ENCODE data around the gene DOK4.

Gene DOK4

GRCh38 chr16:57476546-57477410, 9.5 kb downstream of the DOK4 start:
- DNase-seq (ENCODE audit: low spot score), result no peak

- no peak for DNase-seq (ENCODE audit: low spot score)
Measured at GRCh38 chr16:57475711-57476339, 10.5 kb downstream of the DOK4 start.

GRCh38 chr16:57474671-57475661, 11.3 kb downstream of the DOK4 start:
- no peak for DNase-seq (ENCODE audit: low spot score)

- DNase-seq (ENCODE audit: low spot score), result no peak
Measured at GRCh38 chr16:57473906-57474305, 12.4 kb downstream of the DOK4 start.

GRCh38 chr16:57473176-57473840, 13.0 kb downstream of the DOK4 start:
- no peak for DNase-seq (ENCODE audit: low spot score)

- DNase-seq (ENCODE audit: low spot score), result no peak
Measured at GRCh38 chr16:57472665-57473060, 13.6 kb downstream of the DOK4 start.

GRCh38 chr16:57471852-57472664, 14.2 kb downstream of the DOK4 start:
- peak; percentile 92 for DNase-seq (ENCODE audit: low spot score)

GRCh38 chr16:57471209-57471608, 15.1 kb downstream of the DOK4 start:
- DNase-seq (ENCODE audit: low spot score), result no peak

- no peak for DNase-seq (ENCODE audit: low spot score)
Measured at GRCh38 chr16:57470711-57471110, 15.6 kb downstream of the DOK4 start.

- DNase-seq (ENCODE audit: low spot score), result no peak
Measured at GRCh38 chr16:57469917-57470470, 16.3 kb downstream of the DOK4 start.

GRCh38 chr16:57469046-57469445, 17.2 kb downstream of the DOK4 start:
- DNase-seq (ENCODE audit: low spot score), result no peak

- no peak for DNase-seq (ENCODE audit: low spot score)
Measured at GRCh38 chr16:57468346-57468745, 17.9 kb downstream of the DOK4 start.

GRCh38 chr16:57464523-57464922, 21.8 kb downstream of the DOK4 start:
- no peak for DNase-seq (ENCODE audit: low spot score)

GRCh38 chr16:57462978-57463362, 23.3 kb downstream of the DOK4 start:
- no peak for DNase-seq (ENCODE audit: low spot score)

GRCh38 chr16:57462209-57462977, 23.9 kb downstream of the DOK4 start, which contains the start of gene POLR2C:
Gene POLR2C, plus strand, starts transcription at chr16:57462679. Its CDS starts 46 bp downstream, at chr16:57462725.
- DNase-seq (ENCODE audit: low spot score), result peak; percentile 62

- DNase-seq (ENCODE audit: low spot score), result no peak
Measured at GRCh38 chr16:57452021-57452420, 34.3 kb downstream of the DOK4 start.

GRCh38 chr16:57447186-57447962, 38.9 kb downstream of the DOK4 start, which contains the start of the genes CIAPIN1 and COQ9:
Gene CIAPIN1, minus strand, starts transcription at chr16:57447385. Its CDS starts 6,457 bp downstream, at chr16:57440928.
Gene COQ9, plus strand, starts transcription at chr16:57447479. Its CDS starts 27 bp downstream, at chr16:57447506.
- DNase-seq (ENCODE audit: low spot score), result peak; percentile 72

- no peak for DNase-seq (ENCODE audit: low spot score)
Measured at GRCh38 chr16:57446531-57447185, 39.6 kb downstream of the DOK4 start.
